ENCODE results near the gene RASGRP2. TPM values are rescaled to one million over a fixed set of nuclear protein-coding genes. Genes with fewer than 3 reads are reported as not detected.

Gene RASGRP2
- total and polyA plus RNA-seq, 7 donors, result 2.6 to 14.7 (median 8.0) TPM

- Histone ChIP-seq H3K9me3 (no peaks in the 10 kb centered on the region), H3K27ac (peak overlapping the region; percentile 44), H3K36me3 (ENCODE audit: insufficient read depth in 1 of 2, low read depth in 1 of 2) (peaks cover 42 to 100% of the 10 kb centered on the region in 2 donors), H3K4me3 (no peak overlapping the region), H3K27me3 (ENCODE audit: insufficient read depth in 3 of 3, low read length in 2 of 3) (no peaks in the 10 kb centered on the region), H3K4me1 (peaks cover 71% of the 10 kb centered on the region)
- DNase-seq (no peak), ATAC-seq (no peak)
- intact Hi-C loops (cut with DNase I), result no loop called here
- no peak for TF ChIP-seq CTCF (IDR thresholded peaks at IDR 0.05)
- whole genome bisulfite sequencing, 3 donors, result 34 to 55% (median 50%) methylated on average over 3 of the region's 3 CpGs
These were observed 28.5 kb upstream of the RASGRP2 start for GRCh38 chr11:64772303-64773018.

DNA sequence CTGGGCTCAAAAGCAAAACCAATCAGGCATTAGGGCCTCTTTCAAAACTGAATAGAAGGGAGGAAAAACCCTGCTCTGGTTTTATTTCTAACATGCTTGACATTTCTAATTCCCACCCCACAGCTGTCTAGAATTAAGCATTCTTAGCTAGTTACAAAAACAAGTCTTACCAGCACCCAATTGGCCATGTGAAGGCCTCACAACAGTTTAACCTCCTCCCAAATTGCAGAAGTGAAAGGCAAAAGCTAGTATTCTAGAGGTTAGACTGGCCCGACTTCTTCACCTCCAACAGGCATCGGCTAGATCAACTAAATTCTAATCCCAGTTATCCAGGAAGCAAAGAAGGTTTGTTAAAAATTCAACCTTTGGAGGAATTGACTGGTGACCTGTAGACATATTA is 27.9 kb upstream of the RASGRP2 start:
- peaks cover 69% of the 10 kb centered on the region for H3K4me1 ChIP-seq
- 75 to 90% (median 80%) methylated on average over 2 of the region's 2 CpGs for WGBS, 3 donors
- no peak for ATAC-seq

DNA sequence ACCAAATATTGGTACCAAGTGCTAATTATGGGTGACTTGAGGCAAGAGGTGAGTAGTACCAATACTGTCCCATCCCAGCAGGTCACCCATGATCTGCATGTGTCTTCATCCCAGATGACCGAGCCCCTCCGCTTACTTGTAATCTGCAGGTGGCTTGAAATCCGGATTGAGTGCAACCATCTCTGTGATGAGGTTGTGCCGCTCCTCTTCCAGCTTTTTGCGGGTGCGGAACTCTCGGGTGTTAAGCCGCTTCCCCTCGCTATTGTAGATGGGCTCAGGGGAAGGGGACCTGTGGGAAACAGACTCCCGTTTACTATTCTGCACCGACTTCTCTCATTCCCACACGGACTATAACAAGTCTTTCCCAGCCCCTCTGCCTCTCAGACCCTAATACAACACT is 26.2 kb upstream of the RASGRP2 start:
- Histone ChIP-seq H3K4me1 (peaks cover 57% of the 10 kb centered on the region), H3K27ac (no peak overlapping the region), H3K4me3 (no peak overlapping the region), H3K36me3 (ENCODE audit: insufficient read depth in 1 of 2, low read depth in 1 of 2) (peaks cover 42 to 100% of the 10 kb centered on the region in 2 donors), H3K9me3 (no peaks in the 10 kb centered on the region), H3K27me3 (ENCODE audit: insufficient read depth in 3 of 3, low read length in 2 of 3) (no peaks in the 10 kb centered on the region)
- intact Hi-C loops (cut with DNase I), result no loop called here
- ATAC-seq, result no peak
- 89 to 93% (median 91%) methylated on average over 12 of the region's 12 CpGs for WGBS, 3 donors
- DNase-seq, result peak in 1 of 2 donors; percentile 40
- no peak for TF ChIP-seq CTCF (IDR thresholded peaks at IDR 0.05)

More for the DNA sequence above, 27.9 kb upstream of the RASGRP2 start:
- Histone ChIP-seq H3K27me3 (ENCODE audit: insufficient read depth in 3 of 3, low read length in 2 of 3) (no peaks in the 10 kb centered on the region), H3K9me3 (no peaks in the 10 kb centered on the region), H3K4me3 (no peak overlapping the region), H3K36me3 (ENCODE audit: insufficient read depth in 1 of 2, low read depth in 1 of 2) (peaks cover 48 to 100% of the 10 kb centered on the region in 2 donors), H3K27ac (peak overlapping the region; percentile 44)
- no peak for TF ChIP-seq CTCF (IDR thresholded peaks at IDR 0.05)
- DNase-seq, result no peak
- intact Hi-C loops (cut with DNase I), result no loop called here

- DNase-seq, result no peak
- TF ChIP-seq CTCF (IDR thresholded peaks at IDR 0.05), result no peak
- ATAC-seq, result no peak
- Histone ChIP-seq H3K4me3 (no peak overlapping the region), H3K9me3 (no peaks in the 10 kb centered on the region), H3K36me3 (ENCODE audit: insufficient read depth in 1 of 2, low read depth in 1 of 2) (peaks cover 45 to 100% of the 10 kb centered on the region in 2 donors), H3K4me1 (peaks cover 57% of the 10 kb centered on the region), H3K27ac (no peak overlapping the region), H3K27me3 (ENCODE audit: insufficient read depth in 3 of 3, low read length in 2 of 3) (no peaks in the 10 kb centered on the region)
- intact Hi-C loops (cut with DNase I), result no loop called here
- WGBS, 3 donors, result 75 to 81% (median 81%) methylated on average over 6 of the region's 6 CpGs
These were observed 25.3 kb upstream of the RASGRP2 start for GRCh38 chr11:64769283-64769682.

DNA sequence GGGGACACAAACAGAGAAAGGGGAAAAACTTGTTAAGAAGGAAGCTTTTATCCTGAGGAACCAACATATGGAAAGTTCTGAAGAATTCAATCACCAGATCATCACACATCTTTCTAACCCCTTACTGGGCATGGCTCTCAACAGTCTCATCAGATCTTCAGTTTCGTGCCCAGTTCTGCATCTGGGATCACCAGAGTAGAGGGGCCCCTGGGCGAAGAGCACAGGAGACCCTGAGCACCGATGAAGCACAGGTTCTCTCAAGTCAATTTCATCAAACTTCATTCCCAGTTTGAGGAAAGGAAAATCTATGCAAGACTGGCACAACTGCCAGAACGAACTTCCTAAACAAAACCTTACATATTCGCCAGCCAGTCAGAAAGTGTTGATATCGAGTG is 24.4 kb upstream of the RASGRP2 start:
- H3K27ac ChIP-seq, result no peak overlapping the region
- peaks cover 40 to 100% of the 10 kb centered on the region in 2 donors for H3K36me3 ChIP-seq (ENCODE audit: insufficient read depth in 1 of 2, low read depth in 1 of 2)
- no peaks in the 10 kb centered on the region for H3K9me3 ChIP-seq
- no peak for ATAC-seq
- no peaks in the 10 kb centered on the region for H3K27me3 ChIP-seq (ENCODE audit: insufficient read depth in 3 of 3, low read length in 2 of 3)
- no peak overlapping the region for H3K4me3 ChIP-seq
- 86 to 92% (median 91%) methylated on average over 6 of the region's 6 CpGs for WGBS, 3 donors
- intact Hi-C loops (cut with DNase I), result no loop called here
- DNase-seq, result no peak
- no peak for TF ChIP-seq CTCF (IDR thresholded peaks at IDR 0.05)
- H3K4me1 ChIP-seq, result peaks cover 57% of the 10 kb centered on the region

All from psoas muscle (tissue), 8 donors.